Tibial nerve (tissue), 4 donors: ENCODE measurements around the gene SKIC3. TPM values are rescaled to one million over a fixed set of nuclear protein-coding genes. Genes with fewer than 3 reads are reported as not detected.
A peak's percentile ranks its signal among the peaks of the same experiment; 100 is the strongest.

ENCODE experiments used
- DNase-seq, 2 donors: peaks; one replicate each; pipeline ENCODE4 v3.0.0-alpha.2; 2019; ENCODE audit warnings: low spot score in 2 of 2
- H3K27ac ChIP-seq, 4 donors: fragments of 200-600 bp; sonication (generic) in 3 of 4; one replicate each; pipeline ENCODE4 v1.5.1; 2017 to 2019; ENCODE audit warnings: mild to moderate bottlenecking in 1 of 4
- H3K27me3 ChIP-seq, 2 donors: fragments of 200-600 bp; sonication (generic) in 1 of 2; one replicate each; pipeline versions ENCODE4 v1.5.1 to v1.6.0; 2017 to 2019
- H3K36me3 ChIP-seq, 3 donors: fragments of 200-600 bp; sonication (generic); one replicate each; pipeline ENCODE4 v1.5.1; 2018 to 2019
- H3K4me1 ChIP-seq, 4 donors: fragments of 200-600 bp; sonication (generic) in 3 of 4; one replicate each; pipeline ENCODE4 v1.5.1; 2017 to 2019
- H3K4me3 ChIP-seq, 4 donors: fragments of 200-600 bp; sonication (generic) in 3 of 4; one replicate each; pipeline ENCODE4 v1.5.1; 2017 to 2019; ENCODE audit warnings: mild to moderate bottlenecking in 1 of 4, moderate library complexity in 1 of 4
- H3K9me3 ChIP-seq, 4 donors: fragments of 200-600 bp; sonication (generic) in 3 of 4; one replicate each; pipeline ENCODE4 v1.5.1; 2017 to 2019
- EP300 ChIP-seq, 2 donors: sonication (generic); formaldehyde crosslinking; IDR thresholded peaks; one replicate each; pipeline ENCODE4 v1.6.1; 2017; ENCODE audit warnings: antibody characterized with exemption in 2 of 2, mild to moderate bottlenecking in 1 of 2
- POLR2A ChIP-seq, 2 donors: fragments of 450-650 bp; IDR thresholded peaks; one replicate each; pipeline ENCODE4 v1.6.1; 2017; ENCODE audit warnings: antibody characterized with exemption in 2 of 2, mild to moderate bottlenecking in 2 of 2, moderate library complexity in 2 of 2
- WGBS, 2 donors: methylation state at CpG; one replicate each; pipeline ENCODE4 v1.1.5; 2018; 5-methylcytosine and 5-hydroxymethylcytosine counted together
- total RNA-seq, 4 donors: library from RNA; depleted of rRNA; stranded (reverse); fragments of >200 nt; gene quantifications; one replicate each; pipeline ENCODE4 v1.1.0, GENCODE V29; 2016
- TF ChIP-seq, protein P1 (sequence below), 5 experiments: fragments of 200-600 bp in 3 of 5; fragments of 450-650 bp in 2 of 5; sonication (generic) in 3 of 5; IDR thresholded peaks; one replicate each; pipeline ENCODE4 v1.5.1; 2016 to 2019; ENCODE audit warnings: antibody characterized with exemption in 5 of 5, mild to moderate bottlenecking in 3 of 5, moderate library complexity in 2 of 5

The SKIC3 gene
- total RNA-seq, 4 donors from 2014 or later: 52.8 to 83.3 (median 75.0) TPM

DNA sequence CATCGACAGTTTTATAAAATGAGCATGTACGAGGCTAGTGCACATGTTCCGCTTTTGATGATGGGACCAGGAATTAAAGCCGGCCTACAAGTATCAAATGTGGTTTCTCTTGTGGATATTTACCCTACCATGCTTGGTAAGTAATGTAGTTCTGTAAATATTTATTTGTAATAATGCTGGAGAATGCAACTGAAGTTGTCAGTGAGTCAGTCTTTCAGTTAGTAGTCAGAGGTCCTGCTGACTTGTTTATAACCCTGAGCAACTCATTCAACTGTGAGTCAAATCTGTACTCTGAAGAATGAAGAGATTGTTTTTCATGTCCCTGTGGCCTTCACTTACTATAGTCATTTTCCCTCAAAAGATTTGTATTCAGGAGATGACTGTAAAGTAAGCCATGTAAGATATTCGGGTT, 36.7 kb upstream of the SKIC3 start:
- Histone ChIP-seq H3K27ac (peak overlapping the region in 2 of 4 donors; percentile 43 to 77), H3K4me1 (peaks cover 0 to 9% (median 0%) of the 10 kb centered on the region in 4 donors), H3K9me3 (no peaks in the 10 kb centered on the region), H3K27me3 (no peaks in the 10 kb centered on the region), H3K36me3 (no peaks in the 10 kb centered on the region), H3K4me3 (no peak overlapping the region)
- no peak for DNase-seq
- WGBS, 2 donors: 76 to 77% methylated on average over 5 of the region's 5 CpGs
- TF ChIP-seq EP300 (IDR thresholded peaks at IDR 0.05): no peak
- TF ChIP-seq, protein P1, sequence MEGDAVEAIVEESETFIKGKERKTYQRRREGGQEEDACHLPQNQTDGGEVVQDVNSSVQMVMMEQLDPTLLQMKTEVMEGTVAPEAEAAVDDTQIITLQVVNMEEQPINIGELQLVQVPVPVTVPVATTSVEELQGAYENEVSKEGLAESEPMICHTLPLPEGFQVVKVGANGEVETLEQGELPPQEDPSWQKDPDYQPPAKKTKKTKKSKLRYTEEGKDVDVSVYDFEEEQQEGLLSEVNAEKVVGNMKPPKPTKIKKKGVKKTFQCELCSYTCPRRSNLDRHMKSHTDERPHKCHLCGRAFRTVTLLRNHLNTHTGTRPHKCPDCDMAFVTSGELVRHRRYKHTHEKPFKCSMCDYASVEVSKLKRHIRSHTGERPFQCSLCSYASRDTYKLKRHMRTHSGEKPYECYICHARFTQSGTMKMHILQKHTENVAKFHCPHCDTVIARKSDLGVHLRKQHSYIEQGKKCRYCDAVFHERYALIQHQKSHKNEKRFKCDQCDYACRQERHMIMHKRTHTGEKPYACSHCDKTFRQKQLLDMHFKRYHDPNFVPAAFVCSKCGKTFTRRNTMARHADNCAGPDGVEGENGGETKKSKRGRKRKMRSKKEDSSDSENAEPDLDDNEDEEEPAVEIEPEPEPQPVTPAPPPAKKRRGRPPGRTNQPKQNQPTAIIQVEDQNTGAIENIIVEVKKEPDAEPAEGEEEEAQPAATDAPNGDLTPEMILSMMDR (IDR thresholded peaks at IDR 0.05): no peak
- TF ChIP-seq POLR2A (IDR thresholded peaks at IDR 0.05): no peak

DNA sequence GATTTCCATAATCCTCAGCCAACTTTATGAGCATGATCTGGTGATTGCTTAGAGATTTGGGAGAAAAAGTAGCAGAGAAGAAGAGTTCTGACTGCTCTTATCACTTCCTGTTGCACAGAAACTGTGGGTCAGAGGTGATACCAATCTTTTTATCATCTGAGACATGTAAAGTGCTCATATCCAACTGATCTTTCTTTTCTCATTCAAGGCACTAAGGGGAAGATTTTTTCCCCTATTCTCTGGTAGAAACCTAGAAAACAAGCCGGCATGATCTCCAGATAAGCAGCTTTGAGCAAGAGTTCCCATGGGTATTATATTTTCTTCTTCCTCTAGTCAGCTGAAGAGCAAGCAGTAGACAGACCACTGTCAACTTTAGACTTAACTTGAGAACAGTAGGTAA, 36.1 kb upstream of the SKIC3 start:
- TF ChIP-seq EP300 (IDR thresholded peaks at IDR 0.05) (no peak), POLR2A (IDR thresholded peaks at IDR 0.05) (no peak)
- TF ChIP-seq, protein P1 (IDR thresholded peaks at IDR 0.05): no peak
- 85 to 93% methylated on average over 1 of the region's 1 CpG for WGBS, 2 donors
- Histone ChIP-seq H3K27ac (peak overlapping the region in 2 of 4 donors; percentile 43 to 68), H3K4me3 (no peak overlapping the region), H3K4me1 (peaks cover 0 to 9% (median 0%) of the 10 kb centered on the region in 4 donors), H3K9me3 (no peaks in the 10 kb centered on the region), H3K36me3 (no peaks in the 10 kb centered on the region), H3K27me3 (no peaks in the 10 kb centered on the region)
- DNase-seq: no peak

DNA sequence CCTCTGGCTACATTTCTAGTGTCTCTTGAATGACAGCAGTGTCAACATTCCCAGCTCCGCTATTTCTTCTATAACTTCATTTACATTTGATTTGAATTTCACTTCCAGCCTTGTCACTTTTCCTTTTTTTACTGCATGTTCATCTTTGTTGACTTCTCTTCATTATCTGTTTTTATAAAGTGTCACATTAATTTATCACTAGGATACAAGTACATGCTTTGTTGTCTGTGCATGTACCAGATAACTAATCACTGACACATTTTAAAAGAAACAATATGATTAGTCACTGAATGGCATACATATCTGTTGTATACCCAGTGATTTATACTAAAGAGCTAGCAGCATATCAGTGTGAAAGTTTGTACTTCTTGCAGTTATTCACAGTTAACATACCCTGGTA, 29.2 kb upstream of the SKIC3 start:
- Histone ChIP-seq H3K4me3 (no peak overlapping the region), H3K9me3 (no peaks in the 10 kb centered on the region), H3K4me1 (no peaks in the 10 kb centered on the region), H3K27ac (no peak overlapping the region), H3K36me3 (peaks cover 0 to 12% (median 0%) of the 10 kb centered on the region in 3 donors), H3K27me3 (no peaks in the 10 kb centered on the region)
- WGBS, 2 donors: 88 to 92% methylated on average over 1 of the region's 1 CpG
- DNase-seq: no peak
- no peak for TF ChIP-seq EP300 (IDR thresholded peaks at IDR 0.05)
- no peak for TF ChIP-seq POLR2A (IDR thresholded peaks at IDR 0.05)
- TF ChIP-seq, protein P1 (IDR thresholded peaks at IDR 0.05): no peak

DNA sequence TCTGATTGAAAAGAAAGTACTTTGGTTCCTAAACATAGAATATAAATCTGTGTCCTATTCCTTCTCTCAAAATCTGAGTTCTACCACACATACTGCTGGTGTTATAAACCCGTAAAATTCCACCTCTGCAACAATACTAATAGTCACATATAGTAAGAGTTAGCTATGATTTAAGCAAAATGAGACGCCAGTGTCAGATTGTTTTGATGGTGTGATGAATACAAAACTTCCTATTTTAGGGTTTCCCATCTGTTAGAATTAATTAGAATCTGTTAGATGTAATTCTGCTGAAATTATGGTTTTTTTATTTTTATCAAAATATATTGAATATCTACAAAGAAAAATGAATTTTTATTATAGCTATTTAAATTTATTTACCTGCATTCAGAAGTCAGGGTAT, 26.8 kb upstream of the SKIC3 start:
- Histone ChIP-seq H3K27me3 (no peaks in the 10 kb centered on the region), H3K4me1 (no peaks in the 10 kb centered on the region), H3K9me3 (no peaks in the 10 kb centered on the region), H3K27ac (no peak overlapping the region), H3K4me3 (no peak overlapping the region), H3K36me3 (peaks cover 0 to 12% (median 0%) of the 10 kb centered on the region in 3 donors)
- 92 to 93% methylated on average over 2 of the region's 2 CpGs for WGBS, 2 donors
- TF ChIP-seq EP300 (IDR thresholded peaks at IDR 0.05): no peak
- DNase-seq: no peak

DNA sequence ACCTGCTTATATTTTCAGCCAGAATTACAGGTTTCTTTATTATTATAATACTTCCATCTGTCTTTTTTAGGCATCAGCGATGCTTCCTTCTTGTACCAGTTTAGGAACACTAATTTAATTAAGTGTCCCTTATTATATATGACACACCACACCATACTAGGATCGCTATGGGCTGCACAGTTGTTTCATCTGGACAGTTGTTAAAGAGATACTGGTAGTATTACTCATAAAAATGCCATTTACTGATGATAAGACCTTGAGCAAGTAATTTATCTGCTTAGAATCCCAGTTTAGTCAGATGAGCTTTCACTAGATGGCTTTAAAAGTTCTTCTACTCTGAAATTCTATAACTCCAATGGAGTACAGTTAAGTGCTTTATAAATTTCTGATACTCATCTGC, 17.2 kb upstream of the SKIC3 start:
- TF ChIP-seq, protein P1 (IDR thresholded peaks at IDR 0.05): no peak
- no peak for TF ChIP-seq EP300 (IDR thresholded peaks at IDR 0.05)
- no peak for TF ChIP-seq POLR2A (IDR thresholded peaks at IDR 0.05)
- Histone ChIP-seq H3K27ac (no peak overlapping the region), H3K4me3 (no peak overlapping the region), H3K36me3 (peaks cover 0 to 49% (median 0%) of the 10 kb centered on the region in 3 donors), H3K4me1 (no peaks in the 10 kb centered on the region), H3K9me3 (peaks cover 0 to 10% (median 0%) of the 10 kb centered on the region in 4 donors), H3K27me3 (no peaks in the 10 kb centered on the region)
- 94 to 96% methylated on average over 2 of the region's 2 CpGs for WGBS, 2 donors
- DNase-seq: no peak
